Activated naive CD4-positive, alpha-beta T cell treated with anti-CD3 and anti-CD28 coated beads for 36 hours (primary cell): ENCODE results near the gene CALHM5. TPM values are rescaled to one million over a fixed set of nuclear protein-coding genes. Genes with fewer than 3 reads are reported as not detected.
"Not testable (repeated sequence)": the region's sequence is repeated elsewhere in the genome, so short reads cannot be mapped to it uniquely, and the experiment has no call there.

ENCODE experiments used
- CTCF ChIA-PET: fragments of 350-600 bp; sonication (Branson Sonifier 250); formaldehyde crosslinking; loops from one replicate; lab custom pipeline; 2021; ENCODE audit warnings: antibody characterized with exemption; lab: Charles Lee
- DNase-seq: peaks from one replicate; pipeline ENCODE4 v3.0.0-alpha.2; 2020
- H3K27ac Mint-ChIP-seq: one replicate; pipeline ENCODE4 v1.8.0; 2021; ENCODE audit warnings: mild to moderate bottlenecking, mixed read lengths
- H3K27me3 Mint-ChIP-seq: one replicate; pipeline ENCODE4 v1.8.0; 2021; ENCODE audit warnings: low read depth, mixed read lengths
- H3K36me3 Mint-ChIP-seq: one replicate; pipeline ENCODE4 v1.8.0; 2021; ENCODE audit warnings: low read depth, mixed read lengths
- H3K4me1 Mint-ChIP-seq: one replicate; pipeline ENCODE4 v1.8.0; 2021; ENCODE audit warnings: low read depth, mixed read lengths
- H3K4me3 Mint-ChIP-seq: one replicate; pipeline ENCODE4 v1.8.0; 2021; ENCODE audit warnings: mild to moderate bottlenecking, moderate library complexity, mixed read lengths
- H3K9me3 Mint-ChIP-seq: one replicate; pipeline ENCODE4 v1.8.0; 2021; ENCODE audit warnings: mixed read lengths
- intact Hi-C: fragments of 100-400 bp; cut with micrococcal nuclease; formaldehyde crosslinking; loops from one replicate; pipeline ENCODE4 v1.15.1; 2023
- total RNA-seq, 2 experiments: library from RNA; stranded (reverse); gene quantifications; one replicate each; pipeline ENCODE4 v1.2.3, GENCODE V29; 2021

CALHM5 gene
- total RNA-seq, 2 experiments from 2014 or later: not detected

DNA sequence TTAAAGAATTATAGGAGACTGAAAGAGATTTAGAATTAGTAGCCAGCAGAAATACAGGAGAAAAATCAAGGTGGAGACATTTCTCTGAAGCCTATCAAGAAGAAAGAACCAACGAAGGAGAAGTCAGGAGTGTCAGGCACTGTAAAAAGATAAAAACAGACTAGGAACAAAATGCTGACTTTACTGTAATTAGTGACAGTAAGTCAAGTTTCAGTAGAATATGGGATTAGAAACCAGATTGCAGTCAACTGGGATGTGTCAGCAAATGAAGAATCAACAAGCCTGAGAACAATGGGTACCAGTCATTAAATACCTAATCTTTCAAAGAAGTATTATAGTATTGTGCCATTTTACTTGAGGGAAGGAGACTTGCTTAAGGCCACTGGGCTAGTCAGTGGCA is 28.7 kb upstream of the CALHM5 start:
- Mint-ChIP-seq H3K4me1 (no peaks in the 10 kb centered on the region), H3K27ac (no peak overlapping the region), H3K4me3 (no peak overlapping the region), H3K9me3 (no peaks in the 10 kb centered on the region), H3K36me3 (no peaks in the 10 kb centered on the region), H3K27me3 (peaks cover 7% of the 10 kb centered on the region)
- CTCF ChIA-PET: no interaction called here
- DNase-seq: no peak
- intact Hi-C loops: no loop called here

DNA sequence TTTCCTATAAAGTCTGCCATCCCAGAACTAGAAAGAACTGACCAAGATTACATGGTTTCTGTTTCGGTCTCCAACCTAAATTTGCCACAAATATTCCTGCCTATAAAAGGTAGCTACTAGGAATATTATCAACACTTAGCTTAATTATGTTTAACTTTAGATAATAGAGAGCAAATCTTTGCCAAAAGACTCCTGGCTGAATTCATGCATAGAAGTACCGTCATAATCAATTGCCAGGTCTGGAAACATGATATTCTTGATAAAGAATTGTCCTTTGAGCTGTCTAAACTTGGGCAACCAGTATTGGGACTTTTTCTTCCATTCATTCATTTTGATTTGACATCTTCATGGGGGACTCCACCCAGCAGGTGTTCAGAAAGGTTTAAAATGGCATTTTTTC is 27.8 kb upstream of the CALHM5 start:
- DNase-seq: no peak
- Mint-ChIP-seq H3K4me1 (no peaks in the 10 kb centered on the region), H3K27ac (no peak overlapping the region), H3K27me3 (peaks cover 5% of the 10 kb centered on the region), H3K36me3 (no peaks in the 10 kb centered on the region), H3K9me3 (no peaks in the 10 kb centered on the region), H3K4me3 (no peak overlapping the region)
- CTCF ChIA-PET: no interaction called here
- intact Hi-C loops: no loop called here

DNA sequence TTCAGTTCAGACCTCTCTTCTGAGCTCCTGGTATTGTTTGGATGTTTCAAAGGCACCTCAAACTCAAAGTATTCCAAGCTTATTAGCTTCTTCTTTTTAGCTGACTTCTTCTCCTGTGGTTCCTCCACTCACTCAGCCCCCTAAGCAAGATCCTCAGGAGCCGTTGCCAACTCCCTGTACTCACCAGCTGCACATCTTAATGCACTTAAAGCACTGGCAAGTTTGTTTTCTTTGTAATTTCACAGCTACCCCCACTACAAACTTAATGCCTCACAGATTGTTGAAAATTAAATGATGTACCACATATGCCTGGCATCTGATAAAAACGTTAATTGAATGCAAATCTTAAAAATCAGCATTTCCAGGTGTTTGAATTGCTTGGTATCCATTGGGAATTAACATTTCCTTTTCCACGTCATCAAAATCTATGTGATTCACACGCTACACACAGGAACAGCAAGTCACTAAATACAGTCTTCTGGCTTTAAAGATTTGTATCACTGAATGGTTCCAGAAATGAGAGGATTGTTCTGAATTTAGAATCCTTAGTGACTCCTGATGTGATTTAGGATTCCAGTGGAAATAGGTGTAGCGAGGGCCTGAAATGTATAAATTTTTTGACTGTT is 25.8 kb upstream of the CALHM5 start:
- DNase-seq: no peak
- no peak overlapping the region for H3K4me3 Mint-ChIP-seq
- intact Hi-C loops: no loop called here
- no peaks in the 10 kb centered on the region for H3K36me3 Mint-ChIP-seq
- no peak overlapping the region for H3K27ac Mint-ChIP-seq
- no peaks in the 10 kb centered on the region for H3K4me1 Mint-ChIP-seq
- no peaks in the 10 kb centered on the region for H3K9me3 Mint-ChIP-seq
- H3K27me3 Mint-ChIP-seq: peaks cover 7% of the 10 kb centered on the region
- CTCF ChIA-PET: interaction anchor here (0.6 kb wide), 1 partner anchor 17 kb away, joined by 4 read pairs; no protein-coding TSS in a partner anchor

DNA sequence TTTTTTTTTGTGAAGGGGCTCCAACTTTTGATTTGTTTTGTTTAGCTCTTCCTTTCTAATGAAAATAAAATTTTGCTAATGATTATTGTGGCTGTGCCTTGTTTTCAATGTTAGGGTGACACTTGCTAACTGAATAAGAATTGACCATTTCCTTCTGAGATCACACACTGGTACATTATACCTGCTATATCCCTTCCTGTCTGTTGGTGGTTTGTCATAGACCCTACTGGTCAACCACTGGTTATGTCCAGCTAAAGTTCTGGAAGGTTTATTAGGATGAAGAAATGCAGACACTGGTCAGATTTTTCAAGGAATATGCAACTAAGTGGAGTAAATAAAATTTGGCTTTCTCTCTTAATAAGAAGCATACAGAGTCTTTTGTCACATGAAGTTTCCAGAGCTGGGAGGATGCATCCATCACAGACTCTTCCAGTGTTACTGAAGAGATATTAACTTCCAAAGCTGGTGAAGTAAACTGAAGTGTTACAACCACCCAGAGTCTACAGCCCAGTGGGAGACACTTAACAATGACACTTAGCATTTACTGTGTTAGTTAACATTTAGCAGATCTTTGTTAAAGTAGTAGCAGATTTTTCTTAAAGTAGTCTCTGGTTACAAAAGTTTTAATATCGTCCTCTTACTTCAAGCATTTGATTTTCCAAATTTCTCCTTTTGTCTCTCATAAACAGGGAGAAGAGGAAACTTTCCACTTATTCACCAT is 19.7 kb upstream of the CALHM5 start:
- CTCF ChIA-PET: no interaction called here
- no peaks in the 10 kb centered on the region for H3K9me3 Mint-ChIP-seq
- peaks cover 3% of the 10 kb centered on the region for H3K27me3 Mint-ChIP-seq
- no peak overlapping the region for H3K4me3 Mint-ChIP-seq
- no peaks in the 10 kb centered on the region for H3K36me3 Mint-ChIP-seq
- DNase-seq: no peak
- H3K27ac Mint-ChIP-seq: no peak overlapping the region
- intact Hi-C loops: no loop called here
- H3K4me1 Mint-ChIP-seq: no peaks in the 10 kb centered on the region

DNA sequence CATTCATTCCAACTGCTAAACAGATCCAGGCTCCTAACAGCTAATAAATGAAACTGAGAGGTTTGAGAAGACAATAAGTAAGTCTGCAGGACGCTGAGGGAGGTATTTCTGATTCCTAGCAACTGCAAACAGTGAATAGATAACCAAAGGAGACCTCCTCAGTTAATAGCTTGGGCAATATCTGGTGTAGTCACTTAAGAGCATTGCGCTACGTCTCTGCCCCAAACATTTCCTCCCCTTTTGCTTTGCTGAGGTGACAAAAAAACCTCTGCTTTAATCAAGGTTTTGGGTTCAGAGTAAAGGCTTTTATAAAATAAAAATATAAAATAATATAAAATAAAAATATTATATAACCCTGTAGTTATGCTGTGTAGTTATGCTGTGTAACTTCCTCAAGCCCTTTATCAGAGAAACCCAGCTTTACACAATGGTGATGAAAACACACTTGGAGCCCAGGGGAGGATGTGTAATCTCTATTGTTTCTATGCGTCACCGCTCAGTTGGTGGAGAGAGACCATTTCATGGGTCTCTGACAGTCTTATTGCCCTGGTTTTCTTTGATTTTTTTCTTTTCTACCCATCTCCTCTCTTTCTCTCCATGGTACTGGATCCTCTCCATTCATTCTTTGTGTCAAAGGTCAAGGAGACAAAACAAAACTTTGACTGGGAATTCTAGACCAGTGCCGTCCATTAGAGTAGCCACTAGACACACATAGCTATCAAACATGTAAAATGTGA is 18.9 kb upstream of the CALHM5 start:
- no peak overlapping the region for H3K27ac Mint-ChIP-seq
- no peak for DNase-seq
- no peak overlapping the region for H3K4me3 Mint-ChIP-seq
- no peaks in the 10 kb centered on the region for H3K4me1 Mint-ChIP-seq
- peaks cover 3% of the 10 kb centered on the region for H3K27me3 Mint-ChIP-seq
- intact Hi-C loops: no loop called here
- CTCF ChIA-PET: no interaction called here
- no peaks in the 10 kb centered on the region for H3K36me3 Mint-ChIP-seq
- H3K9me3 Mint-ChIP-seq: no peaks in the 10 kb centered on the region

DNA sequence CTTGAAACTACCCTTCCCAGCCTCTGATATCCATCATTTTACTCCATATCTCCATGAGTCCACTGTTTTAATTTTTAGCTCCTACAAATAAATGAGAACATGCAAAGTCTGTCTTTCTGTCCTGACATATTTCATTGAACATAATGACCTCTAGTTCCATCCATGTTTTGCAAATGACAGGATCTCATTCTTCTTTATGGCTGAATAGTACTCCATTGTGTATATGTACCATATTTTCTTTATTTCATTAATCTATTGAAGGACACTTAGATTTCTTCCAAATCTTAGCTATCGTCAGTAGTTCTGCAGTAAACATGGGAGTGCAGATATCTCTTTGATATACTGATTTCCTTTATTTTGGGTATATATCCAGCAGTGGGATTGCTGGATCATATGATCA is 16.3 kb upstream of the CALHM5 start:
- H3K27me3 Mint-ChIP-seq, DNase-seq, H3K9me3 Mint-ChIP-seq, H3K4me1 Mint-ChIP-seq, H3K27ac Mint-ChIP-seq, H3K36me3 Mint-ChIP-seq, intact Hi-C loops, CTCF ChIA-PET, H3K4me3 Mint-ChIP-seq: not testable (repeated sequence)

DNA sequence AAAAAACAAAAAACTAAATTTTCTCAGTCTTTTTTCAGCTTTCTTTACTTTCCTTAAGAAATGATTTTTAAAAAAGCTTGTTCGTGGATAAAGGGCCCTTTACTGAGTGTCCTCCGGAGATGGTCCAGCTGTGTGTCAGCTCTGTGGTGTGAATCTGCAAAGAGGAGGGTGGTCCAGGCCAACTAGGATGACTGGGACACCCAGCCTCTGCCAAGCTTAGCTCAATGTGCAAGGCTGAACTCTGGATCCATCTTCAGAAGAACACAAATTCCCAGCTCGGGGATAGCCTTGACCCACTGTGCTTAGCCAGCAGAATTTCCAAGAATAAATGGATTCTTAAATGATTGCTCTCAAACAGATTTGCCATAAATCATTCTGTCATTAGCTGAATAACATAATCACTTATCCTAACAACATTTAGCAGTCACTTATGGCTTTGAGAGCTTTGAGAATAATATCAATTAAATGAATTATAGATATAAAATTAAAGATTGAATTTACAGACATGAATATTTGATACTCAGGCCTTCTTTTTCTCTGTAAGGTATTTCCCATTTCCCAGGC is 14.2 kb upstream of the CALHM5 start:
- DNase-seq: no peak
- CTCF ChIA-PET: interaction anchor here (1.0 to 1.7 kb wide), 4 partner anchors 15 to 209 kb away, joined by 3 to 5 read pairs (median 4); partner anchors contain the start of gene CALHM5
- Mint-ChIP-seq H3K36me3 (no peaks in the 10 kb centered on the region), H3K4me1 (no peaks in the 10 kb centered on the region), H3K27ac (no peak overlapping the region), H3K27me3 (no peaks in the 10 kb centered on the region), H3K9me3 (no peaks in the 10 kb centered on the region), H3K4me3 (no peak overlapping the region)
- intact Hi-C loops: no loop called here

DNA sequence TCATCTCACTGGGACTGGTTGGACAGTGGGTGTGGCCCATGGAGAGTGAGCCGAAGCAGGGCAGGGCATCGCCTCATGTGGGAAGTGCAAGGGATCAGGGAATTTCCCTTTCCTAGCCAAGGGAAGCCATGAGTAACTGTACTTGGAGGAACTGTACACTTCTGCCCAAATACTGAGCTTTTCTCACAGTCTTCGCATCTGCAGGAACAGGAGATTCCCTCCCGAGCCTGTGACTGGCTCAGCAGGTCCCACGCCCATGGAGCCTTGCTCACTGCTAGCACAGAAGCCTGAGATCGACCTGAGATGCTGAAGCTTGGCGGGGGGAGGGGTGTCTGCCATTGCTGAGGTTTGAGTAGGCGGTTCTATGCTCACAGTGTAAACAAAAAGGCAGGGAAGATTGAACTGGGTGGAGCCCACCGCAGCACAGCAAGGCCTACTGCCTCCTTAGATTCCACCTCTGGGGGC is 10.4 kb upstream of the CALHM5 start:
- Mint-ChIP-seq H3K27ac (no peak overlapping the region), H3K4me1 (no peaks in the 10 kb centered on the region), H3K27me3 (peaks cover 20% of the 10 kb centered on the region), H3K36me3 (peaks cover 2% of the 10 kb centered on the region), H3K4me3 (no peak overlapping the region), H3K9me3 (peaks cover 2% of the 10 kb centered on the region)
- intact Hi-C loops: no loop called here
- CTCF ChIA-PET: interaction anchor here (0.6 to 1.0 kb wide), 2 partner anchors 214 to 278 kb away, joined by 3 to 4 read pairs; no protein-coding TSS in a partner anchor
- peak; percentile 5 for DNase-seq

DNA sequence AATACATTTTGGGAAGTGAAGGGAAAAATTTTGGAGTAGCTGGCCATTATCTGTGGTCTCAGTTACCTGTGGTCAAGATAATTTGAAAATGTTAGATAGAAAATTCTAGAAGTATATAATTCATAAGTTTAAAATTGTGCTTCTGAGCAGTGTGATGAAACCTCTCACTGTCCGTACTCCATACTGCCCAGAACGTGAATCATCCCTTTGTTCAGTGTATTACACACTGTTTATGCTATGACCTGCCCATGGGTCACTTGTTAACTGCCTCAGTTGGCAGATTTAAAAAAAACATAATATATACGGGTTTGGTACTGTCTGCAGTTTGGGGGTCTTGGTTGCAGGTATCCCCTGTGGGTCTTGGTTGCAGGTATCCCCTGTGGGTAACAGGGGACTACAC is 4.1 kb upstream of the CALHM5 start:
- CTCF ChIA-PET: no interaction called here

DNA sequence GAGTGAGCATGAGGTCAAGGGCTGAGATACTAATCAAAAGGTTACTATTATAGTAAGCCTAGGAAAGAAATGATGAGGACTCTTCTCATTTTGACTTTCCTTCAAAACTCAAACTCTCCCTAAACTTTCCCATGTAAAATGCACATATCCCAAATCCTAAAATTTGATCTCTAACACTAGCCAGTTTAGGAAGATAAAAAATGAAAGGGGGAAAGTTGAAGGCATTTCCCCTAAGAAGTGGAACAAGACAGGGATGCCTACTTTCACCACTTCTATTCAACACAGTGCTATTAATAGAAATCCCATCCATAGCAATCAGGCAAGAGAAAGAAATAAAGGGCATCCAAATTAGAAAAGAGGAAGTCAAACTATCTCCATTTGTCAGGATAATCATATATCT is 2.9 kb upstream of the CALHM5 start:
- CTCF ChIA-PET: no interaction called here
- H3K36me3 Mint-ChIP-seq: peaks cover 5% of the 10 kb centered on the region
- intact Hi-C loops: no loop called here
- DNase-seq: no peak
- H3K4me3 Mint-ChIP-seq: no peak overlapping the region
- peaks cover 7% of the 10 kb centered on the region for H3K27me3 Mint-ChIP-seq
- H3K9me3 Mint-ChIP-seq: peaks cover 7% of the 10 kb centered on the region
- H3K27ac Mint-ChIP-seq: no peak overlapping the region
- H3K4me1 Mint-ChIP-seq: no peaks in the 10 kb centered on the region

More for the DNA sequence above, 4.1 kb upstream of the CALHM5 start:
- Mint-ChIP-seq H3K36me3 (peaks cover 5% of the 10 kb centered on the region), H3K9me3 (peaks cover 7% of the 10 kb centered on the region), H3K27ac (no peak overlapping the region), H3K4me1 (no peaks in the 10 kb centered on the region), H3K27me3 (peaks cover 19% of the 10 kb centered on the region), H3K4me3 (no peak overlapping the region)
- DNase-seq: no peak
- intact Hi-C loops: no loop called here

DNA sequence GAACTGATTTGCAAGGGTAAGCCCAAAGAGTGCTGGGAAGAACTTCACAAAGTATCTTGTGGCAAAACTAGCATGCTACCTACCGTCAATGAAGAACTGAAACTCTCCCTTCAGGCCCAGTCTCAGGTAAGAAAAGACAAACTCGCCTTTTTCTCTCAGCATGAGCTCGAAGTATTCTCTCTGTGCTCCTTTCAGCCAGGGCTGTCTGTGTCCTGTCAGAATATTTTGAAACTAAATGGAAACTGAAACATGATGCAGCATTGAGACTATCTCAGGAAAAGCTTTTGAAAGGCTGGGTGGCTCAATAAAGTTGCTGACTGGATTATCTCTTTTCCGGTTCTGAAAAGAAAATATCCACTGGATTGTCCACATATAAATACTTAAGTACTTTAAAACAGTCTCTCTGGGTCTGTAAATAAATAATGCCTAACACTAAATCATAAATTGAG is 696 bp downstream of the CALHM5 start:
- intact Hi-C loops: no loop called here
- H3K4me3 Mint-ChIP-seq: no peak overlapping the region
- no peaks in the 10 kb centered on the region for H3K36me3 Mint-ChIP-seq
- no peaks in the 10 kb centered on the region for H3K4me1 Mint-ChIP-seq
- no peak for DNase-seq
- peaks cover 4% of the 10 kb centered on the region for H3K9me3 Mint-ChIP-seq
- CTCF ChIA-PET: interaction anchor here (1.2 to 1.6 kb wide), 2 partner anchors 14 to 224 kb away, joined by 3 to 4 read pairs; no protein-coding TSS in a partner anchor
- H3K27me3 Mint-ChIP-seq: no peaks in the 10 kb centered on the region
- H3K27ac Mint-ChIP-seq: no peak overlapping the region

DNA sequence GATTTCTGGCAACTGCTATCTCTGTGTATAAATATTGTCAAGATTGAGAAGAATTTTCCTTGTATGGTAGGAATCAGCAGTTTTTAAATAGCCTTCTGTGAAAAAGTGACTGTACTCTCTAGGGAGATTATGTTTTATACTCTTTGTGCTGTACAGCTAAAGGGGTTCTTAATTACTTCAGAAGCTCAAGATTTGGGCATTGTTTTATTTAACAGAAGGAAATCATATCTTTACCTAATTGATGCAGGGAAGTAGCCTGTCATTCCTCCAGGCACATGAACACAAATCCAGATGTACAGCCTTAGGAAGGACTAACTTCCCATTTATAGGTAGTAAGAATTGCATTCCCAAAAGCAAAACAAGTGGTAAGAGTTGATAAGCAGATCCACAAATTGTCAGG is 1.3 kb downstream of the CALHM5 start:
- H3K9me3 Mint-ChIP-seq: peaks cover 4% of the 10 kb centered on the region
- H3K4me3 Mint-ChIP-seq: no peak overlapping the region
- no peak overlapping the region for H3K27ac Mint-ChIP-seq
- H3K27me3 Mint-ChIP-seq: no peaks in the 10 kb centered on the region
- no peaks in the 10 kb centered on the region for H3K4me1 Mint-ChIP-seq
- CTCF ChIA-PET: interaction anchor here (1.2 to 1.6 kb wide), 2 partner anchors 15 to 225 kb away, joined by 3 to 4 read pairs; no protein-coding TSS in a partner anchor
- no peaks in the 10 kb centered on the region for H3K36me3 Mint-ChIP-seq
- DNase-seq: no peak
- intact Hi-C loops: no loop called here
